NB4 (cell line): ENCODE measurements around the gene DLG2.

ENCODE experiments used
- POLR2A ChIP-seq: IDR thresholded peaks from 2 replicates; pipeline ENCODE4 v1.6.1; 2011; ENCODE audit warnings: mild to moderate bottlenecking; ENCODE audit not compliant: insufficient read length; ENCODE audit errors: extremely low read depth
- TF ChIP-seq, protein P1 (sequence below): IDR thresholded peaks from one replicate; pipeline ENCODE4 v1.5.1; 2012; ENCODE audit warnings: low read depth, low read length
- TF ChIP-seq, protein P2 (sequence below): IDR thresholded peaks from 2 replicates; pipeline ENCODE4 v1.6.1; 2011; ENCODE audit warnings: low read depth, low read length

DNA sequence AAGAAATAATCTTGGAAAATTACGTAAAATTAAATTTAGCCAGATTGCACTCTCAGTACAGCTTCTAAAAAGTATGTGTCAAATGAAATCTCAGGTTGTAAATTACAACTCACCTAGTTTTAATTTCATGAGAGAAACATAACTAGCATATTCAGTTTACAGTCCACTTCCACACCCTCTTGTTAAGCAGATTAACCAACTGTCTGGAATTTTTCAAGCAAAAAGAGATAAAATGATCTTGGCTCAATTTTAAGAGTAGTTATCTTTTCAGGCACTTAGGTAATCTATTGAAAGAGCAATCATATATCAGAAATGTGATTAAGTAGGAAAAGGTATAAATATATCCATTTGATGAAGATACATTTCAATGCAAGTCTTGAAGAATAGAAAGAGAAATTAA lies 1412.6 kb downstream of the DLG2 start:
- TF ChIP-seq, protein P1, sequence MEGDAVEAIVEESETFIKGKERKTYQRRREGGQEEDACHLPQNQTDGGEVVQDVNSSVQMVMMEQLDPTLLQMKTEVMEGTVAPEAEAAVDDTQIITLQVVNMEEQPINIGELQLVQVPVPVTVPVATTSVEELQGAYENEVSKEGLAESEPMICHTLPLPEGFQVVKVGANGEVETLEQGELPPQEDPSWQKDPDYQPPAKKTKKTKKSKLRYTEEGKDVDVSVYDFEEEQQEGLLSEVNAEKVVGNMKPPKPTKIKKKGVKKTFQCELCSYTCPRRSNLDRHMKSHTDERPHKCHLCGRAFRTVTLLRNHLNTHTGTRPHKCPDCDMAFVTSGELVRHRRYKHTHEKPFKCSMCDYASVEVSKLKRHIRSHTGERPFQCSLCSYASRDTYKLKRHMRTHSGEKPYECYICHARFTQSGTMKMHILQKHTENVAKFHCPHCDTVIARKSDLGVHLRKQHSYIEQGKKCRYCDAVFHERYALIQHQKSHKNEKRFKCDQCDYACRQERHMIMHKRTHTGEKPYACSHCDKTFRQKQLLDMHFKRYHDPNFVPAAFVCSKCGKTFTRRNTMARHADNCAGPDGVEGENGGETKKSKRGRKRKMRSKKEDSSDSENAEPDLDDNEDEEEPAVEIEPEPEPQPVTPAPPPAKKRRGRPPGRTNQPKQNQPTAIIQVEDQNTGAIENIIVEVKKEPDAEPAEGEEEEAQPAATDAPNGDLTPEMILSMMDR, result no peak
- TF ChIP-seq POLR2A, result no peak
- TF ChIP-seq, protein P2, sequence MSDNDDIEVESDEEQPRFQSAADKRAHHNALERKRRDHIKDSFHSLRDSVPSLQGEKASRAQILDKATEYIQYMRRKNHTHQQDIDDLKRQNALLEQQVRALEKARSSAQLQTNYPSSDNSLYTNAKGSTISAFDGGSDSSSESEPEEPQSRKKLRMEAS, result no peak
